ENCODE results near the gene EPAS1. TPM values are rescaled to one million over a fixed set of nuclear protein-coding genes. Genes with fewer than 3 reads are reported as not detected.
A peak's percentile ranks its signal among the peaks of the same experiment; 100 is the strongest.

EPAS1 gene
- total and polyA plus RNA-seq, 2 of the 8 experiments (the other 6 are each of a cell fraction or from before 2014, with no cell fraction given): 2.0 to 4.9 TPM

GRCh38 chr2:46333912-46334311 is 36.7 kb downstream of the EPAS1 start:
- CTCF ChIA-PET (ENCODE audit: partially characterized antibody): interaction anchor here (0.9 to 2.3 kb wide), 17 partner anchors 10 to 285 kb away, joined by 3 to 9 read pairs (median 5); no protein-coding TSS in a partner anchor
- H2BK12ac ChIP-seq (ENCODE audit: low read depth, low read length): peak overlapping the region; percentile 89; the same call in 1 of the 2 replicates
- TF ChIP-seq SRF (IDR thresholded peaks at IDR 0.05; ENCODE audit: low read depth, low read length) (no peak), ATF3 (IDR thresholded peaks at IDR 0.05; ENCODE audit: insufficient read depth, low read depth, low read length) (no peak), CTCF (IDR thresholded peaks at IDR 0.05; ENCODE audit: control extremely low read depth in 1 of 3, insufficient read depth in 1 of 3, low read depth in 1 of 3, low read length in 3 of 3) (peak; percentile 50 to 58 (median 55)), POLR2AphosphoS5 (IDR thresholded peaks at IDR 0.05; ENCODE audit: low read depth, low read length) (no peak), PHF8 (conservative IDR thresholded peaks at IDR 0.05; ENCODE audit: low read depth, low read length) (no peak), RBBP5 (IDR thresholded peaks at IDR 0.05; ENCODE audit: borderline replicate concordance, low read depth, low read length) (no peak), NRF1 (IDR thresholded peaks at IDR 0.05; ENCODE audit: low read depth, low read length) (no peak), USF2 (IDR thresholded peaks at IDR 0.05; ENCODE audit: low read length) (no peak), RAD21 (IDR thresholded peaks at IDR 0.05 in 1 of 2, conservative IDR thresholded peaks at IDR 0.05 in 1 of 2; ENCODE audit: low read depth in 2 of 2, low read length in 2 of 2) (peak; percentile 44 to 54; a peak in 3 of 4 replicates)

More at GRCh38 chr2:46333912-46334311, 36.7 kb downstream of the EPAS1 start:
- H3K9ac ChIP-seq (replicated peaks in 1 of 4; ENCODE audit: extremely low read depth in 1 of 4, low read depth in 3 of 4, low read length in 3 of 4): no peak overlapping the region
- H3K14ac ChIP-seq (ENCODE audit: insufficient read length): no peak overlapping the region
- no peak overlapping the region for H3K4me3 ChIP-seq (ENCODE audit: extremely low read depth in 1 of 4, insufficient read depth in 2 of 4, low read depth in 3 of 4, low read length in 4 of 4)
- H3K23ac ChIP-seq (ENCODE audit: insufficient read length): no peak overlapping the region
- H2AFZ ChIP-seq (ENCODE audit: low read length): no peak overlapping the region
- no peak overlapping the region for H2AK5ac ChIP-seq (ENCODE audit: low read depth, low read length)
- H3K4ac ChIP-seq (replicated peaks; ENCODE audit: insufficient read length, low read depth, low read length): no peak overlapping the region
- H3K4me1 ChIP-seq (replicated peaks in 1 of 4; ENCODE audit: control insufficient read depth in 3 of 4, insufficient read depth in 4 of 4, low read length in 3 of 4): peaks cover 0 to 14% (median 10%) of the 10 kb centered on the region in 4 experiments; a peak in 6 of 7 replicates
- H3K27ac ChIP-seq (ENCODE audit: low read depth, low read length): no peak overlapping the region
- H3K27me3 ChIP-seq (replicated peaks in 1 of 4; ENCODE audit: control insufficient read depth in 3 of 4, extremely low read depth in 1 of 4, insufficient read depth in 3 of 4, low read length in 3 of 4): no peaks in the 10 kb centered on the region; a peak in 1 of 7 replicates
- H4K91ac ChIP-seq (replicated peaks; ENCODE audit: insufficient read length, low read length): no peak overlapping the region
- WGBS, 2 experiments (ENCODE audit: extremely low coverage in 1 of 2, insufficient coverage in 1 of 2, insufficient read length in 1 of 2, insufficient replicate concordance in 2 of 2, low coverage in 1 of 2, low lambda C conversion rate in 2 of 2, missing lambda C conversion rate in 1 of 2): 97% methylated on average over 4 of the region's 4 CpGs; no CpG with 5 or more reads in 1 of the 2 experiments
- H3K56ac ChIP-seq (replicated peaks; ENCODE audit: insufficient read length, low read depth, low read length): no peak overlapping the region
- no peaks in the 10 kb centered on the region for H3K9me3 ChIP-seq (ENCODE audit: insufficient read depth in 2 of 2, low read depth in 1 of 2, low read length in 1 of 2)
- H2BK5ac ChIP-seq (ENCODE audit: low read depth, low read length): no peak overlapping the region; the same call in 1 of the 2 replicates
- H4K8ac ChIP-seq (ENCODE audit: extremely low read depth, insufficient read depth, low read length): no peak overlapping the region
- FAIRE-seq: no peak
- H3K79me1 ChIP-seq (ENCODE audit: low read depth, low read length): no peaks in the 10 kb centered on the region
- H2BK20ac ChIP-seq (ENCODE audit: low read length): no peak overlapping the region
- DNase-seq (ENCODE audit: low read depth in 1 of 2, low spot score in 2 of 2): no peak
- no peak overlapping the region for H2BK15ac ChIP-seq (ENCODE audit: low read length)
- H3K18ac ChIP-seq (ENCODE audit: extremely low read depth, low read length): no peak overlapping the region
- H3K36me3 ChIP-seq (ENCODE audit: control insufficient read depth in 2 of 4, insufficient read depth in 4 of 4, low read length in 3 of 4): no peaks in the 10 kb centered on the region
- no peak overlapping the region for H4K5ac ChIP-seq (ENCODE audit: insufficient read length, low read depth, low read length)
- H4K20me1 ChIP-seq (replicated peaks in 1 of 2; ENCODE audit: control insufficient read depth in 1 of 2, insufficient read depth in 2 of 2, low read length in 2 of 2): no peaks in the 10 kb centered on the region
- H2BK120ac ChIP-seq (replicated peaks; ENCODE audit: low read depth, low read length): no peak overlapping the region
- POLR2A ChIA-PET (ENCODE audit: partially characterized antibody): no interaction called here
- H3K4me2 ChIP-seq (ENCODE audit: insufficient read depth in 1 of 2, low read depth in 2 of 2, low read length in 2 of 2): no peak overlapping the region
- no peaks in the 10 kb centered on the region for H3K23me2 ChIP-seq (ENCODE audit: low read depth, low read length)
- H3K79me2 ChIP-seq (ENCODE audit: control insufficient read depth in 1 of 2, insufficient read depth in 2 of 2, low read length in 2 of 2): no peaks in the 10 kb centered on the region
